Motor neuron (in vitro differentiated cells): ENCODE measurements around the gene ZNF524. TPM values are rescaled to one million over a fixed set of nuclear protein-coding genes. Genes with fewer than 3 reads are reported as not detected.
A peak's percentile ranks its signal among the peaks of the same experiment; 100 is the strongest.

Experiments used
- ATAC-seq, 8 experiments: fragments of 200-7000 bp; cut with Tn5 transposase; replicated peaks in 6 of 8; 2 replicates each; pipeline ENCODE4 v1.8.0; 2021; ENCODE audit warnings: mild to moderate bottlenecking in 8 of 8, moderate library complexity in 8 of 8
- H3K27ac ChIP-seq, 2 donors: fragments of 250-450 bp; sonication (Bioruptor Pico); 2 replicates each; pipeline ENCODE4 v1.9.0; 2021; ENCODE audit warnings: antibody characterized with exemption in 2 of 2, mild to moderate bottlenecking in 2 of 2, moderate library complexity in 1 of 2
- H3K4me1 ChIP-seq, 2 donors: fragments of 250-450 bp; sonication (Bioruptor Pico); replicated peaks in 1 of 2; 2 replicates each; pipeline ENCODE4 v1.6.1; 2021; ENCODE audit warnings: antibody characterized with exemption in 2 of 2, mild to moderate bottlenecking in 2 of 2, moderate library complexity in 1 of 2
- H3K4me3 ChIP-seq, 5 donors: fragments of 250-450 bp; sonication (Bioruptor Pico); 2 replicates each; pipeline ENCODE4 v1.9.0; 2021; ENCODE audit warnings: antibody characterized with exemption in 5 of 5, mild to moderate bottlenecking in 5 of 5, moderate library complexity in 4 of 5
- WGBS, 10 experiments: fragments of 450-650 bp; shearing (Covaris generic); methylation state at CpG; one replicate each; pipeline ENCODE4 v1.0.0; 2022; 5-methylcytosine and 5-hydroxymethylcytosine counted together
- in situ Hi-C, 9 experiments: fragments of 400-800 bp; cut with MboI; loops; one replicate each; pipeline ENCODE4 v1.15.0; 2021; ENCODE audit warnings: low sequenced_read_pairs in 9 of 9, low pct_unique_long_range_greater_than_20kb in 2 of 9; ENCODE audit not compliant: unreplicated experiment in 9 of 9
- total RNA-seq, 8 experiments: library from RNA; unstranded; fragments of 300-600 nt; gene quantifications; 2 replicates each; pipeline versions ENCODE4 v1.2.3 to v1.2.4, GENCODE V29; 2022

ZNF524 gene
- total RNA-seq, 8 experiments from 2014 or later, result 3.7 to 12.3 (median 5.4) TPM

DNA sequence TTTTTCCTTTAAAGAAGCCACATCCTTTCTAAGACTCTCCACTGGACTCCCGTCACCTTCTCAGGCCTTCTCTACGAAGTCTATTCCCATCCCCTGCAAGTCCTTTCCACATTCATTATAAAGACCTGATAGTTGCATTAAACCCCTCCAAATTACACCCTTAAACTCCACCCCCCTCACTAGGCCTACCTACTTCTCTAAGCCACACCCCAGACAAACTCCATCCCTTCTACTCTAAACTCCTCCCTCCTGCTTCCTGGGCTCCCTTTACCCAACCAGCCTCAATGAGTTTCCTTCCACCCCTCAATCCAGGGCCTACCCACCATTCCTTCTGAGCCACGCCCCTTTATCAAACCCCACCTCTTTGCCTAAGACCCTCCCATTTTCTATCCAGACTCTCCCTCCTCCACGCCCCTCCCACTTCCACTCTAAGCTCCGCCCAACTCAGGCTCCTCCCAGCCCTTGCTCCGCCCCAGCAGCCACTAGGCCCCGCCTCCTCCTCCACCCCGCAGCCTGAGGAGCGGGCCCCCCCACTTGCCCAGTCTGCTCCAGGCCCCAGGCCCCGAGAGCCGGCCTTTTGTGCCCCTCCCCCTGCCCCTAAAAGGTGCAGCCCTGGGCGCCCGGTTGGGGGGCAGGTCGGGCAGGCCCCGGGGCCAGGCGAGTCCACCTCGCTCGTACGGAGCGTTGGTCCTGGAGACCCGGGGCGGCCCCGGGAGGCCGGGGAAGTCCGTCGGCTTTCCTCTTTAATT lies 1.2 kb upstream of the ZNF524 start:
- peaks cover 7 to 10% of the 10 kb centered on the region in 2 donors for H3K4me1 ChIP-seq
- peak; percentile 60 to 75 (median 68) for ATAC-seq
- peak overlapping the region; percentile 99 to 100 for H3K27ac ChIP-seq
- WGBS, 10 experiments, result 0 to 100% (median 47%) methylated on average over 1 to 4 of the region's 26 CpGs; no CpG with 5 or more reads in 1 of the 10 experiments
- in situ Hi-C loops, result no loop called here
- peak overlapping the region; percentile 68 to 94 (median 90) for H3K4me3 ChIP-seq

DNA sequence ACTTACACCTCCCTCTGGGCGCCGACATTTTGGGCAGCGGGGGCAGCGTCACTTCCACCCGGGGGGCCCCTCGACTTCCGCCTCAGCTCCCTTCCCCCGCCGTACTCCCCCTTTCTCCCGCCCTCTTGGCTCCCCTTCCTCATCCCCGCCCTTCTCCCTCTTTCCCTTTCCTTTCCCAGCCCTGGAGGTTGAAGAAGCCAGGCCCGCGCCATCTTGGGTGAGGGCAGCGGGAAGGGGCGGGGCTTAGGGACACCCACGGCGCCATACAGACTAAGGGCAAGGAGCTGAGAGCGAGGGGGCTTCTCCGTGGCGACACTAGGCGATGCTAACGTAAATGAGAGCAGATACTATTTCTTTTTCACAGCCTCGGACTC lies 633 bp upstream of the ZNF524 start, which contains the start of gene FIZ1:
FIZ1 (minus strand) TSS at position 50 of the 374 bp plus-strand sequence. CDS start 1,652 bp downstream, outside the sequence.
- Histone ChIP-seq H3K4me1 (peaks cover 12 to 13% of the 10 kb centered on the region in 2 donors), H3K4me3 (peak within 1 kb of the TSS; percentile 68 to 94 (median 90)), H3K27ac (peak within 1 kb of the TSS; percentile 99 to 100)
- 0% methylated on average over 1 to 2 of the region's 23 CpGs; no CpG with 5 or more reads in 8 of the 10 experiments for WGBS, 10 experiments
- in situ Hi-C loops, result no loop called here
- ATAC-seq, result peak; percentile 75 to 83 (median 80)

- no peak for ATAC-seq
- in situ Hi-C loops, result loop anchor here in 1 of 9 experiments (10.0 kb wide), 1 partner anchor 86 kb away; no protein-coding TSS in a partner anchor
- peak overlapping the region; percentile 68 to 94 (median 90) for H3K4me3 ChIP-seq
- peaks cover 13% of the 10 kb centered on the region in 2 donors for H3K4me1 ChIP-seq
- peak overlapping the region; percentile 99 to 100 for H3K27ac ChIP-seq
- WGBS, 10 experiments, result 100% methylated on average over 1 of the region's 15 CpGs; no CpG with 5 or more reads in 9 of the 10 experiments
Measured at GRCh38 chr19:55600662-55601028, 557 bp downstream of the ZNF524 start.

- Histone ChIP-seq H3K4me3 (peak overlapping the region; percentile 68 to 94 (median 90)), H3K4me1 (peaks cover 13% of the 10 kb centered on the region in 2 donors), H3K27ac (peak overlapping the region in 1 of 2 donors; percentile 99)
- in situ Hi-C loops, result loop anchor here in 1 of 9 experiments (10.0 kb wide), 1 partner anchor 86 kb away; no protein-coding TSS in a partner anchor
- WGBS, 10 experiments, result 69 to 100% (median 95%) methylated on average over 1 to 3 of the region's 4 CpGs; no CpG with 5 or more reads in 4 of the 10 experiments
- ATAC-seq, result no peak
Measured at GRCh38 chr19:55601084-55601483, 996 bp downstream of the ZNF524 start.

GRCh38 chr19:55602104-55603001 lies 2.3 kb downstream of the ZNF524 start:
- WGBS, 10 experiments, result 93 to 100% (median 97%) methylated on average over 2 to 11 of the region's 60 CpGs; no CpG with 5 or more reads in 6 of the 10 experiments
- H3K4me3 ChIP-seq, result no peak overlapping the region
- peaks cover 13 to 19% of the 10 kb centered on the region in 2 donors for H3K4me1 ChIP-seq
- in situ Hi-C loops, result loop anchor here in 1 of 9 experiments (10.0 kb wide), 1 partner anchor 88 kb away; no protein-coding TSS in a partner anchor
- no peak for ATAC-seq
- no peak overlapping the region for H3K27ac ChIP-seq

DNA sequence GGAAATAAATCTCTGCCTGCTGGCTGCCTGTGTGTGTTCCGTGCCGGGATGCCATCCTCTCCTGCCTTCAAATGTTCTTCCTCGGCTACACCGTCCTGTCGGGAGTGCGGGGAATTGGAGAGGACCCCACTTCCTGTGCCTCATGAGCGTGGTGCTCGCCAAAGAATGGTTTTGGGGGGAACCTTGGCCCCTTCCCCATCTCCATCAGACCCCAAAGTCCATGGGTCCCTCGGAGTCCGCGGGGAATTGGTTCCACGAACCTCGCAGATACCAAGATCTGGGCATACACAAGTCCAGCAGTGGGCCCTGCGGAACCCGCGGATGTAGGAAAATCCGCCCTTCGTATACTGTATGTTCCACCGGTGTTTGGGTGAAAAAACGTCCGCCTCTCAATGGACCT lies 3.0 kb downstream of the ZNF524 start:
- H3K27ac ChIP-seq, result no peak overlapping the region
- in situ Hi-C loops, result loop anchor here in 1 of 9 experiments (10.0 kb wide), 1 partner anchor 88 kb away; no protein-coding TSS in a partner anchor
- no peak overlapping the region for H3K4me3 ChIP-seq
- WGBS, 10 experiments, result 85 to 100% (median 95%) methylated on average over 2 to 13 of the region's 21 CpGs; no CpG with 5 or more reads in 4 of the 10 experiments
- H3K4me1 ChIP-seq, result peaks cover 12 to 19% of the 10 kb centered on the region in 2 donors
- no peak for ATAC-seq

DNA sequence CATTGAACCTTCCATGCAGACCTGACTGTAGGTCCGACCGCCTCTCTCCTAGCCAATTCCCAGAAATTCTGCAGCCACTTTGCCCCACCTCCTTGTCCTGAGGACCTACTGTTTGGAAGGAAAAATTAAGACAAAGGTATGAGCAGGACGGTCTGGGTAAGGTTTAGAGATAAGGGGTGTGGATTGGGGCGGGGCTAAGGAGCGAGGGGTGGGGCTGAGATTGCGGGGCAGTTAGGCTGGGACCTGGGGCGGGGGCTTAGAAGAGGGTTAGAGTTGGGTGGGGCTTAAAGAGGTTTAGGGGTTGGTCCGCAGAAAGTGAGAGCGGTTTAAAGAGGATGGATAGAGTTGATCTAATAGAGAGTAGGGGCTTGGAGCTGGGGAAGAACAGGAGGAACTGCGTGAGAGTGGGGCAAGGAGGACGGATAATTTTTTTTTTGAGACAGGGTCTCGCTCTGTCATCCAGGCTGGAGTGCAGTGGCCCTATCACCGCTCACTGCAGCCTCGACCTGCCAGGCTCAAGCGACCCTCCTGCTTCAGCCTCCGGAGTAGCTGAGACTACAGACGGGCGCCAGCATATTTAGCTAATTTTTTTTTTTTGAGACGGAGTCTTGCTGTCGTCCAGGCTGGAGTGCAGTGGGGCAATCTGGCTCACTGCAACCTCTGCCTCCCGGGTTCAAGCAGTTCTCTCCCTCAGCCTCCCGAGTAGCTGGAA lies 3.6 kb downstream of the ZNF524 start:
- no peak for ATAC-seq
- Histone ChIP-seq H3K4me3 (peak overlapping the region; percentile 58 to 84 (median 72)), H3K4me1 (peaks cover 6 to 15% of the 10 kb centered on the region in 2 donors), H3K27ac (peak overlapping the region; percentile 91 to 97)
- WGBS, 10 experiments, result 40 to 98% (median 58%) methylated on average over 1 to 8 of the region's 22 CpGs; no CpG with 5 or more reads in 5 of the 10 experiments
- in situ Hi-C loops, result loop anchor here in 1 of 9 experiments (10.0 kb wide), 1 partner anchor 89 kb away; no protein-coding TSS in a partner anchor

DNA sequence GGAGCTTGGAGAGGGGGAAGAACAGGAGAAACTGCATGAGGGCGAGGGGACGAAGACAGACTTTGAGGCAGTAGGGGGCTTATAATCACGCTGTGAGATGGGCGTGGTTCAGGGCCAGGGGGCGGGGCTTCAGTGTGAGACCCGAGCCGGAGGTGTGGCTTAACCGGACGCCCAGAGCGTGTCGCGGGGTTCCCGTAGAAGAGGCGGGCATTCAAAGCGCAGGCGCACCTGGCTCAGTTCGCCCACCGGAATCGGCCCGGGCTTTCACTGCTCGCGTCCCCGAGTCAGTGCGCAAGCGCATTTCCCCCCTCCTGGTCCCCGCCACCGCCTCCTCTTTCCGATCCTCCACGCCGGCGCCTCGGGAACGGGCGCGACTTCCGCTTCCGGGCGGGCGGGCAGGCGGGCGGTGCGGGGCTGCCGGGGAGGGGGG lies 5.1 kb downstream of the ZNF524 start:
- ATAC-seq, result peak; percentile 62 to 85 (median 81)
- H3K4me1 ChIP-seq, result peaks cover 6 to 15% of the 10 kb centered on the region in 2 donors
- in situ Hi-C loops, result loop anchor here in 1 of 9 experiments (10.0 kb wide), 1 partner anchor 90 kb away; no protein-coding TSS in a partner anchor
- peak overlapping the region; percentile 58 to 84 (median 72) for H3K4me3 ChIP-seq
- whole genome bisulfite sequencing, 10 experiments, result 0 to 2% methylated on average over 2 to 9 of the region's 43 CpGs; no CpG with 5 or more reads in 8 of the 10 experiments
- peak overlapping the region; percentile 91 to 97 for H3K27ac ChIP-seq

- peak; percentile 36 to 56 (median 42) for ATAC-seq
- WGBS, 10 experiments, result 0 to 7% (median 4%) methylated on average over 1 to 7 of the region's 44 CpGs; no CpG with 5 or more reads in 5 of the 10 experiments
- Histone ChIP-seq H3K4me3 (peak within 1 kb of the TSS; percentile 58 to 84 (median 72)), H3K4me1 (peaks cover 6 to 14% of the 10 kb centered on the region in 2 donors), H3K27ac (peak within 1 kb of the TSS; percentile 91 to 97)
- in situ Hi-C loops, result loop anchor here in 1 of 9 experiments (10.0 kb wide), 1 partner anchor 91 kb away; no protein-coding TSS in a partner anchor
Measured at GRCh38 chr19:55605637-55606470, 5.8 kb downstream of the ZNF524 start, which contains the start of gene ZNF865. ZNF865 (plus strand) TSS chr19:55605647; CDS start chr19:55613619, 7,972 bp downstream.

DNA sequence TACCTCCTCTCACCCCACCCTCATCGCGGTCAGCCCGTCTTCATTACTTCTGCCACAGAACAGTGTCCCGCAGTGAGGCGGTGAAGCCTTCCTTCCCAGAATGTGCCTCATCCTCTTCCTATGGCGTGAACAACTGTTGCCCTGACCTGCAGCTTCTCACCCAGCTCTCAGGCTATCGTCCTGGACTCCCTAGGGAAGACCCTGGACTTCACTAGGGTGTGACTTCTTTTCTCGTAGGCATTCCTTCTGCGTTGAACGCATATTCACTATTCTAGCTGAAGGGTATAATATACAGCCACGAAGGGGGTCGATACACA lies 6.3 kb downstream of the ZNF524 start:
- Histone ChIP-seq H3K4me3 (peak overlapping the region; percentile 58 to 84 (median 72)), H3K27ac (peak overlapping the region in 1 of 2 donors; percentile 97), H3K4me1 (peaks cover 3 to 11% of the 10 kb centered on the region in 2 donors)
- ATAC-seq, result no peak
- in situ Hi-C loops, result loop anchor here in 1 of 9 experiments (10.0 kb wide), 1 partner anchor 92 kb away; no protein-coding TSS in a partner anchor
- WGBS, 10 experiments, result 7 to 20% (median 17%) methylated on average over 1 to 11 of the region's 12 CpGs; no CpG with 5 or more reads in 5 of the 10 experiments

GRCh38 chr19:55606817-55607216 lies 6.7 kb downstream of the ZNF524 start:
- in situ Hi-C loops, result loop anchor here in 1 of 9 experiments (10.0 kb wide), 1 partner anchor 92 kb away; no protein-coding TSS in a partner anchor
- Histone ChIP-seq H3K4me1 (peaks cover 3 to 11% of the 10 kb centered on the region in 2 donors), H3K4me3 (peak overlapping the region in 4 of 5 donors; percentile 61 to 84 (median 74)), H3K27ac (no peak overlapping the region)
- 67 to 95% (median 76%) methylated on average over 2 to 8 of the region's 9 CpGs; no CpG with 5 or more reads in 3 of the 10 experiments for WGBS, 10 experiments
- ATAC-seq, result no peak
